ENCODE data around the gene KCNG1. TPM values are rescaled to one million over a fixed set of nuclear protein-coding genes. Genes with fewer than 3 reads are reported as not detected.

KCNG1 gene
- total RNA-seq, 1 donor from 2014 or later, result 0.30 TPM

DNA sequence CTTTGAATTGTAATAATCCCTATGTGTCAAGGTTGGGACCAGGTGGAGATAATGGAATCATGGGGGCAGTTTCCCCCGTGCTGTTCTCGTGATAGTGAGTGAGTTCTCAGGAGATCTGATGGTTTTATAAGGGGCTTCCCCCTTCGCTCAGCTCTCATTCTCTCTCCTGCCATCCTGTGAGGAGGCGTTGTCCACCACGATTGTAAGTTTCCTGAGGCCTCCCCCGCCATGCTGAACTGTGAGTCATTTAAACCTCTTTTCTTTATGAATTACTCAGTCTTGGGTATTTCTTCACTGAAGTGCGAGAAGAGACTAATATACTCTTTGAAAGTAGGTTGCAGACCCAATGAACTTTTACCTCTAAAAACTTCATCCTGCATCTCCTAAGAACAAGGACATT lies 39.2 kb upstream of the KCNG1 start:
- H3K27me3 ChIP-seq (ENCODE audit: low read depth), result peaks cover 95% of the 10 kb centered on the region
- TF ChIP-seq, protein P1, sequence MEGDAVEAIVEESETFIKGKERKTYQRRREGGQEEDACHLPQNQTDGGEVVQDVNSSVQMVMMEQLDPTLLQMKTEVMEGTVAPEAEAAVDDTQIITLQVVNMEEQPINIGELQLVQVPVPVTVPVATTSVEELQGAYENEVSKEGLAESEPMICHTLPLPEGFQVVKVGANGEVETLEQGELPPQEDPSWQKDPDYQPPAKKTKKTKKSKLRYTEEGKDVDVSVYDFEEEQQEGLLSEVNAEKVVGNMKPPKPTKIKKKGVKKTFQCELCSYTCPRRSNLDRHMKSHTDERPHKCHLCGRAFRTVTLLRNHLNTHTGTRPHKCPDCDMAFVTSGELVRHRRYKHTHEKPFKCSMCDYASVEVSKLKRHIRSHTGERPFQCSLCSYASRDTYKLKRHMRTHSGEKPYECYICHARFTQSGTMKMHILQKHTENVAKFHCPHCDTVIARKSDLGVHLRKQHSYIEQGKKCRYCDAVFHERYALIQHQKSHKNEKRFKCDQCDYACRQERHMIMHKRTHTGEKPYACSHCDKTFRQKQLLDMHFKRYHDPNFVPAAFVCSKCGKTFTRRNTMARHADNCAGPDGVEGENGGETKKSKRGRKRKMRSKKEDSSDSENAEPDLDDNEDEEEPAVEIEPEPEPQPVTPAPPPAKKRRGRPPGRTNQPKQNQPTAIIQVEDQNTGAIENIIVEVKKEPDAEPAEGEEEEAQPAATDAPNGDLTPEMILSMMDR (IDR thresholded peaks at IDR 0.05; ENCODE audit: borderline replicate concordance), result no peak
- H3K9me3 ChIP-seq (replicated peaks), result peaks cover 7% of the 10 kb centered on the region
- no peak overlapping the region for H3K27ac ChIP-seq (replicated peaks)
- no peaks in the 10 kb centered on the region for H3K36me3 ChIP-seq
- intact Hi-C loops (cut with micrococcal nuclease), result no loop called here
- H3K4me1 ChIP-seq, result no peaks in the 10 kb centered on the region
- DNase-seq, result no peak
- no peak overlapping the region for H3K4me3 ChIP-seq

DNA sequence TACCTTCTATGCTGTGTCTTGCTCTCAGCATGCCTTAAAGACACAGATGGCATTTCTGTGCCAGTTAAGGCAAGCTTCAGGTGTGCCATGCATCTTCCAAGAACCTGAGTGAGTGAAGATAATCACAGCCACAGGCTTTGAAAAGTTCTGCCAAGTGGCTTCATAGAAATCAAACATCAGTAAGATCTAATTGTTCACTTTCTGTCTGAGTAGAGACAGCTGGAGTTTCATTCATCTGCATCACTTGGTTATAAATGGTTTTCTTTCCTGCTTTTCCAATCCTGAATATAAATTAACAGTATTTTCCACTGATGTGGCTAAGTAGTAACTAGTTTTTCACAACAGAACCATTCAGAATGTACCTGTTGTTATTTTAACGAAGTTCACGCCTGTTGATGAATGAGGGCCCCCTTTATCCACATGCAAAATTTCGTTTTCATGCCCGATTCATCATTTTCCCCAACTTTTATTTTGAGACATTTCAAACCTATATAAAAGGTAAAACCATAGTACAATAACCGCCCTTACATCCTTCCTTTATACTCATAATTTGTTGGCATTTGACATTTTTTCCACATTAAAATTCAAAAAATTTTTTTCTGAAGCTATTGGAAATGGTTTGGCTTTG lies 38.6 kb upstream of the KCNG1 start:
- H3K9me3 ChIP-seq (replicated peaks), result peaks cover 11% of the 10 kb centered on the region
- no peak overlapping the region for H3K4me3 ChIP-seq
- no peak for DNase-seq
- peaks cover 95% of the 10 kb centered on the region for H3K27me3 ChIP-seq (ENCODE audit: low read depth)
- no peak overlapping the region for H3K27ac ChIP-seq (replicated peaks)
- intact Hi-C loops (cut with micrococcal nuclease), result no loop called here
- no peaks in the 10 kb centered on the region for H3K36me3 ChIP-seq
- TF ChIP-seq, protein P1 (IDR thresholded peaks at IDR 0.05; ENCODE audit: borderline replicate concordance), result no peak
- H3K4me1 ChIP-seq, result no peaks in the 10 kb centered on the region

DNA sequence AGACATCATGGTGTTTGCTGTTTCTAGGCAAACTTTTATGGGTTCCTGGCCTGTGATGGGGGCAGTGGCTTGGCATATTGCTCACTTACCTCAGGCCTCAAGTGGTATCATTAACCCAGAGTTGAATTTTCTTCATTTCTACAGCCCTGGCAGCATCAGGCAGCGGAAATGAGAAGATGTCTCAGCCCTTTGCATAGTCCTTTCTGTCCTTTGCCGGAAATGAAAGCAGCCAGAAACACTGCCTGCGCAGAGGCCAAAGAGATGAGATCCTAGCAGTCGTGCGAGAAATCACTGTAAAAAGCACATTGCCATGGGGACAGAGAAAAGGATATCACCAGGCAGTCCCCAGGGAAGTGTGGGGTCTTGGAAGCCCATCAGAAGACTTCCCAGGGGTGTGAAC lies 37.4 kb upstream of the KCNG1 start:
- Histone ChIP-seq H3K9me3 (replicated peaks) (peaks cover 6% of the 10 kb centered on the region), H3K27me3 (ENCODE audit: low read depth) (peaks cover 95% of the 10 kb centered on the region), H3K36me3 (no peaks in the 10 kb centered on the region), H3K4me1 (no peaks in the 10 kb centered on the region), H3K27ac (replicated peaks) (no peak overlapping the region), H3K4me3 (no peak overlapping the region)
- DNase-seq, result no peak
- intact Hi-C loops (cut with micrococcal nuclease), result no loop called here
- TF ChIP-seq, protein P1 (IDR thresholded peaks at IDR 0.05; ENCODE audit: borderline replicate concordance), result no peak

DNA sequence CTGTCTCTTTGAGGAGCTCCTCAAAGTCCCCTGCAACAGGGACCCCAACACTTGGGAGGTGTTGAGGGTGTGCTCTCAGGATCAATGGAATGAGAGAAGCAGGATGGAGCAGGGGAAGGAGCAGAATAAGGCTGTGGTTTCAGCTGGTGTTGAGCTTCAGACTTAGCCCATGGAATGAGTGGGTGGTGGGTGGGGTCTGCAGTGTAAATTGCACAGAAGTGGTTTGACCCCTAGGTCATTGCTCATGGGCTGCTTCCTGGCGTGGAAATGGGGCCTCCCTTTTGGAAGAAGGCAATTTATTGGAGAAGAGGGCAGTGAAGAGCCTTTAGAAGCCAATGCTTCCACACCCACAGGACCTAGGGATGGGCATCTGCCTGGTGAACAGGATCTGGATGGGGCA lies 37.0 kb upstream of the KCNG1 start:
- Histone ChIP-seq H3K4me1 (no peaks in the 10 kb centered on the region), H3K36me3 (no peaks in the 10 kb centered on the region), H3K9me3 (replicated peaks) (peaks cover 6% of the 10 kb centered on the region), H3K4me3 (no peak overlapping the region), H3K27ac (replicated peaks) (no peak overlapping the region), H3K27me3 (ENCODE audit: low read depth) (peaks cover 96% of the 10 kb centered on the region)
- intact Hi-C loops (cut with micrococcal nuclease), result no loop called here
- DNase-seq, result no peak
- TF ChIP-seq, protein P1 (IDR thresholded peaks at IDR 0.05; ENCODE audit: borderline replicate concordance), result no peak

DNA sequence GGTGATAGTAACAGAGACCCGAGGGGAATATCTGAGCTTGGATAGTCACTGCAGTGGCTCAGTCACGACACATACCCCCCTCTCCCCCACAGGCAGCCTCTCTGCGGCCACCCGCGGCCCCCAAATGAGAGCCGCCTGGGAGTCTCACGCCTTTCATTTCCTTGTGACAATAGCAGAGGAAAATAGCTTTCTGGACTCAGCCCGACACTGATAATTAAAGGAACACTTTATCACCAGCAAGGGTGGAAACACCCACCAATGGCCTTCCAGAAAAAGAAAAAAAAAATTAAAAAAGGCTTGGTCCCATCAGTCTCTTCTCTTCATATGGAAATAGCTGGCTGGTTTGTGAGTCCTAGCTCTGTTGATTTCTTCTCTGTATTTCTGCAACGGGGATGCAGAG lies 35.1 kb upstream of the KCNG1 start:
- H3K4me3 ChIP-seq, result no peak overlapping the region
- intact Hi-C loops (cut with micrococcal nuclease), result no loop called here
- H3K36me3 ChIP-seq, result no peaks in the 10 kb centered on the region
- H3K27me3 ChIP-seq (ENCODE audit: low read depth), result peaks cover 98% of the 10 kb centered on the region
- no peak for DNase-seq
- peaks cover 6% of the 10 kb centered on the region for H3K9me3 ChIP-seq (replicated peaks)
- no peaks in the 10 kb centered on the region for H3K4me1 ChIP-seq
- no peak overlapping the region for H3K27ac ChIP-seq (replicated peaks)
- TF ChIP-seq, protein P1 (IDR thresholded peaks at IDR 0.05; ENCODE audit: borderline replicate concordance), result no peak
